ENCODE measurements around the gene DAB1.

The DAB1 gene

GRCh38 chr1:56965916-56966697, 457.8 kb downstream of the DAB1 start, which contains the start of gene C8B:
Gene C8B (minus strand): TSS chr1:56966015. CDS start chr1:56965948, 67 bp downstream.
- DNase-seq: no peak

- no peak for DNase-seq
Observed at GRCh38 chr1:56965191-56965590, 458.7 kb downstream of the DAB1 start.

- DNase-seq: no peak
Observed at GRCh38 chr1:56964349-56965017, 459.4 kb downstream of the DAB1 start.

GRCh38 chr1:56963667-56964066, 460.2 kb downstream of the DAB1 start:
- no peak for DNase-seq

GRCh38 chr1:56961426-56961825, 462.4 kb downstream of the DAB1 start:
- DNase-seq: no peak

- DNase-seq: no peak
Observed at GRCh38 chr1:56958526-56958925, 465.3 kb downstream of the DAB1 start.

- DNase-seq: no peak
Observed at GRCh38 chr1:56957931-56958330, 465.9 kb downstream of the DAB1 start.

GRCh38 chr1:56954664-56955063, 469.2 kb downstream of the DAB1 start:
- DNase-seq: no peak

- DNase-seq: no peak
Observed at GRCh38 chr1:56953386-56953785, 470.5 kb downstream of the DAB1 start.

GRCh38 chr1:56952501-56952900, 471.4 kb downstream of the DAB1 start:
- DNase-seq: no peak

GRCh38 chr1:56948403-56949023, 475.3 kb downstream of the DAB1 start:
- no peak for DNase-seq
